ENCODE results near the gene TBC1D2.

- TF ChIP-seq CTCF (IDR thresholded peaks at IDR 0.05; ENCODE audit: borderline replicate concordance, extremely low read depth, low read length, poor library complexity, severe bottlenecking) (no peak), EZH2 (IDR thresholded peaks at IDR 0.05; ENCODE audit: borderline replicate concordance, low read depth, low read length, severe bottlenecking) (no peak)
These were observed 59.8 kb downstream of the TBC1D2 start for GRCh38 chr9:98195671-98196070.
